WI38 (cell line): ENCODE data around the gene CNDP2.

Source experiments
- H3K4me3 ChIP-seq: 2 replicates; pipeline ENCODE4 v1.5.1; 2011; ENCODE audit warnings: low read depth, mild to moderate bottlenecking, control low read depth, low read length
- CTCF ChIP-seq: IDR thresholded peaks from 2 replicates; pipeline ENCODE4 v1.5.1; 2012; ENCODE audit warnings: low read depth, mild to moderate bottlenecking, control low read depth, low read length

CNDP2 gene

GRCh38 chr18:74493689-74494088 lies 2.5 kb upstream of the CNDP2 start:
- no peak for TF ChIP-seq CTCF
- H3K4me3 ChIP-seq, result no peak overlapping the region

- no peak for TF ChIP-seq CTCF
- no peak overlapping the region for H3K4me3 ChIP-seq
These were observed 1.6 kb upstream of the CNDP2 start for GRCh38 chr18:74494514-74494913.

GRCh38 chr18:74496508-74497323 lies 553 bp downstream of the CNDP2 start:
- TF ChIP-seq CTCF, result 0 out of 2 replicates have a peak, but pooled peaks have one; percentile 13
- peak overlapping the region; percentile 90 for H3K4me3 ChIP-seq

GRCh38 chr18:74497324-74497676 lies 1.1 kb downstream of the CNDP2 start:
- no peak for TF ChIP-seq CTCF
- peak overlapping the region; percentile 90 for H3K4me3 ChIP-seq

GRCh38 chr18:74497778-74498177 lies 1.6 kb downstream of the CNDP2 start:
- H3K4me3 ChIP-seq, result no peak overlapping the region
- TF ChIP-seq CTCF, result no peak

- TF ChIP-seq CTCF, result no peak
- no peak overlapping the region for H3K4me3 ChIP-seq
These were observed 2.8 kb downstream of the CNDP2 start for GRCh38 chr18:74498712-74499627.

GRCh38 chr18:74499633-74500032 lies 3.5 kb downstream of the CNDP2 start:
- TF ChIP-seq CTCF, result no peak
- H3K4me3 ChIP-seq, result no peak overlapping the region
